SK-N-SH treated with all-trans-retinoic acid at 6 μM for 48 hours (cell line): ENCODE results near the gene GTF2A1L.

ENCODE experiments used
- CREB5 ChIP-seq: fragments of 250-450 bp; sonication (Bioruptor Pico); IDR thresholded peaks from 2 replicates; pipeline ENCODE4 v1.5.1; 2020; ENCODE audit warnings: low read depth, mild to moderate bottlenecking, moderate library complexity
- CSRNP3 ChIP-seq: fragments of 250-450 bp; sonication (Bioruptor Pico); IDR thresholded peaks from 2 replicates; pipeline ENCODE4 v1.5.1; 2021; ENCODE audit warnings: mild to moderate bottlenecking, moderate library complexity
- ESRRG ChIP-seq: fragments of 250-450 bp; sonication (Bioruptor Pico); IDR thresholded peaks from 2 replicates; pipeline ENCODE4 v1.6.1; 2021; ENCODE audit warnings: mild to moderate bottlenecking
- GLIS3 ChIP-seq: fragments of 250-450 bp; sonication (Bioruptor Pico); IDR thresholded peaks from 2 replicates; pipeline ENCODE4 v1.5.0; 2020; ENCODE audit warnings: mild to moderate bottlenecking, moderate library complexity
- ISL1 ChIP-seq: fragments of 250-450 bp; sonication (Bioruptor Pico); IDR thresholded peaks from 2 replicates; pipeline ENCODE4 v2.1.2; 2022; ENCODE audit warnings: mild to moderate bottlenecking, moderate library complexity
- RARB ChIP-seq: fragments of 250-450 bp; sonication (Bioruptor Pico); IDR thresholded peaks from 2 replicates; pipeline ENCODE4 v1.8.0; 2021; ENCODE audit warnings: mild to moderate bottlenecking, moderate library complexity
- TSHZ2 ChIP-seq: fragments of 250-450 bp; sonication (Bioruptor Pico); IDR thresholded peaks from 2 replicates; pipeline ENCODE4 v1.5.0; 2020; ENCODE audit warnings: mild to moderate bottlenecking, moderate library complexity
- ZFP3 ChIP-seq: fragments of 250-450 bp; sonication (Bioruptor Pico); IDR thresholded peaks from 2 replicates; pipeline ENCODE4 v1.5.0; 2020; ENCODE audit warnings: mild to moderate bottlenecking, moderate library complexity
- ZFP30 ChIP-seq: fragments of 450-650 bp; formaldehyde crosslinking; IDR thresholded peaks from 2 replicates; pipeline ENCODE4 v1.5.0; 2022; ENCODE audit warnings: mild to moderate bottlenecking, moderate library complexity
- ZNF70 ChIP-seq: fragments of 450-650 bp; formaldehyde crosslinking; IDR thresholded peaks from 2 replicates; pipeline ENCODE4 v1.5.0; 2020; ENCODE audit warnings: mild to moderate bottlenecking, moderate library complexity
- TF ChIP-seq, protein P1 (sequence below): fragments of 250-450 bp; sonication (Bioruptor Pico); IDR thresholded peaks from 2 replicates; pipeline ENCODE4 v1.8.0; 2020; ENCODE audit warnings: mild to moderate bottlenecking, moderate library complexity, borderline replicate concordance

DNA sequence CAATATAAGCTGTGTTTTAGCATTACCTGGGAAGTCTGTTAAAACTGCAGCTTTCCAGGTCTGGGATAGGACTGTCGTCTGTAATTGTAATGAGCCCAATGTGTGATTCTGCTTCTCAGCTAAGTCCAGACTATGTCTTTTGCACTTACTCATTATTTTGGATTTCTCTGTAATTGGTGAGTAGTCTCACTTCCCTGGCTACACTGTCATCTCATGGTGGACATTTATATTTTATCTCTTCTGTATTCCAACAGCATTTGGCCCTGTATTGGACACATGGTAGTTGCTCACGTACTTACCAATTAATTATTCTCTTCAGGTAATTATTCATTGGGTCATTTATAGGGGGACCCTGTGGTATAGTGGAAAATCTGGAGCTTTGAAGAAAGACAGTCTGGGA lies 109.9 kb downstream of the GTF2A1L start:
- TF ChIP-seq CSRNP3 (CRISPR knock-in tag) (no peak), ISL1 (CRISPR knock-in tag) (no peak), ZNF70 (CRISPR knock-in tag) (no peak), RARB (CRISPR knock-in tag) (no peak), GLIS3 (no peak), ESRRG (CRISPR knock-in tag) (no peak), ZFP30 (CRISPR knock-in tag) (no peak), TSHZ2 (no peak), ZFP3 (CRISPR knock-in tag) (no peak), CREB5 (CRISPR knock-in tag) (no peak)
- TF ChIP-seq, protein P1, sequence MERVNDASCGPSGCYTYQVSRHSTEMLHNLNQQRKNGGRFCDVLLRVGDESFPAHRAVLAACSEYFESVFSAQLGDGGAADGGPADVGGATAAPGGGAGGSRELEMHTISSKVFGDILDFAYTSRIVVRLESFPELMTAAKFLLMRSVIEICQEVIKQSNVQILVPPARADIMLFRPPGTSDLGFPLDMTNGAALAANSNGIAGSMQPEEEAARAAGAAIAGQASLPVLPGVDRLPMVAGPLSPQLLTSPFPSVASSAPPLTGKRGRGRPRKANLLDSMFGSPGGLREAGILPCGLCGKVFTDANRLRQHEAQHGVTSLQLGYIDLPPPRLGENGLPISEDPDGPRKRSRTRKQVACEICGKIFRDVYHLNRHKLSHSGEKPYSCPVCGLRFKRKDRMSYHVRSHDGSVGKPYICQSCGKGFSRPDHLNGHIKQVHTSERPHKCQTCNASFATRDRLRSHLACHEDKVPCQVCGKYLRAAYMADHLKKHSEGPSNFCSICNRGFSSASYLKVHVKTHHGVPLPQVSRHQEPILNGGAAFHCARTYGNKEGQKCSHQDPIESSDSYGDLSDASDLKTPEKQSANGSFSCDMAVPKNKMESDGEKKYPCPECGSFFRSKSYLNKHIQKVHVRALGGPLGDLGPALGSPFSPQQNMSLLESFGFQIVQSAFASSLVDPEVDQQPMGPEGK (CRISPR knock-in tag), result no peak
